Endometrium (tissue), 2 donors: ENCODE data around the gene UBE2E2.

ENCODE experiments used
- FAIRE-seq: peaks from 2 replicates; lab custom pipeline; 2012; peaks lifted over from hg19 to GRCh38; lab: Jason Lieb, UNC
- donor health status: control.
- donor health status: control.

Gene UBE2E2

GRCh38 chr3:23277688-23278087 is 74.6 kb downstream of the UBE2E2 start:
- FAIRE-seq = no peak

- FAIRE-seq = no peak
These were observed 80.5 kb downstream of the UBE2E2 start for GRCh38 chr3:23283625-23284024.

- FAIRE-seq = no peak
These were observed 85.2 kb downstream of the UBE2E2 start for GRCh38 chr3:23288286-23288685.

- no peak for FAIRE-seq
These were observed 85.6 kb downstream of the UBE2E2 start for GRCh38 chr3:23288715-23289114.

- no peak for FAIRE-seq
These were observed 89.3 kb downstream of the UBE2E2 start for GRCh38 chr3:23292432-23292831.

GRCh38 chr3:23294770-23295387 is 91.8 kb downstream of the UBE2E2 start:
- FAIRE-seq = no peak

GRCh38 chr3:23301819-23302218 is 98.7 kb downstream of the UBE2E2 start:
- FAIRE-seq = no peak

- FAIRE-seq = no peak
These were observed 99.1 kb downstream of the UBE2E2 start for GRCh38 chr3:23302271-23302670.

GRCh38 chr3:23303601-23304217 is 100.6 kb downstream of the UBE2E2 start:
- FAIRE-seq = no peak

- peak; percentile 86 for FAIRE-seq
These were observed 101.3 kb downstream of the UBE2E2 start for GRCh38 chr3:23304424-23304823.

GRCh38 chr3:23308986-23309625 is 106.0 kb downstream of the UBE2E2 start:
- FAIRE-seq = no peak

GRCh38 chr3:23312866-23313265 is 109.7 kb downstream of the UBE2E2 start:
- no peak for FAIRE-seq

- FAIRE-seq = no peak
These were observed 112.0 kb downstream of the UBE2E2 start for GRCh38 chr3:23314981-23315762.

GRCh38 chr3:23316924-23317323 is 113.8 kb downstream of the UBE2E2 start:
- no peak for FAIRE-seq

- no peak for FAIRE-seq
These were observed 116.5 kb downstream of the UBE2E2 start for GRCh38 chr3:23319366-23320312.

GRCh38 chr3:23320586-23321570 is 117.8 kb downstream of the UBE2E2 start:
- FAIRE-seq = no peak

GRCh38 chr3:23324745-23325144 is 121.6 kb downstream of the UBE2E2 start:
- peak; percentile 43 for FAIRE-seq

GRCh38 chr3:23325466-23326065 is 122.4 kb downstream of the UBE2E2 start:
- FAIRE-seq = no peak

- no peak for FAIRE-seq
These were observed 126.5 kb downstream of the UBE2E2 start for GRCh38 chr3:23329471-23330105.

GRCh38 chr3:23330568-23330967 is 127.4 kb downstream of the UBE2E2 start:
- peak; percentile 4 for FAIRE-seq
